ENCODE measurements around the gene CETP. TPM values are rescaled to one million over a fixed set of nuclear protein-coding genes. Genes with fewer than 3 reads are reported as not detected.
"Not testable (repeated sequence)": the region's sequence is repeated elsewhere in the genome, so short reads cannot be mapped to it uniquely, and the experiment has no call there.

The CETP gene
- total RNA-seq, 3 donors from 2014 or later (not counting 1 experiment from before 2014, with no cell fraction given): 0.14 TPM; not detected in 2

GRCh38 chr16:56933828-56934598 lies 27.7 kb upstream of the CETP start:
- peak overlapping the region; percentile 97 to 98 for H3K27ac Mint-ChIP-seq
- no peak for ATAC-seq
- H3K9me3 ChIP-seq (ENCODE audit: control insufficient read depth, insufficient read depth, low read length): no peaks in the 10 kb centered on the region
- H3K36me3 Mint-ChIP-seq: peaks cover 14% of the 10 kb centered on the region
- H3K27ac ChIP-seq (ENCODE audit: low read length): peak overlapping the region; percentile 90
- intact Hi-C loops (cut with micrococcal nuclease): loop anchor here (1.0 to 2.0 kb wide), 2 partner anchors 67 to 365 kb away; no protein-coding TSS in a partner anchor
- peaks cover 48 to 61% of the 10 kb centered on the region in 2 donors for H3K4me1 Mint-ChIP-seq
- 53% methylated on average over 2 of the region's 8 CpGs for WGBS (ENCODE audit: insufficient coverage)
- H3K9me3 Mint-ChIP-seq: no peaks in the 10 kb centered on the region
- H3K36me3 ChIP-seq (ENCODE audit: control insufficient read depth, insufficient read depth, low read length): peaks cover 39% of the 10 kb centered on the region
- peaks cover 25% of the 10 kb centered on the region for H3K4me1 ChIP-seq (ENCODE audit: control insufficient read depth, insufficient read depth, low read length)
- no peaks in the 10 kb centered on the region for H3K27me3 Mint-ChIP-seq (ENCODE audit: low read depth in 2 of 2)
- peak overlapping the region; percentile 98 for H3K4me3 Mint-ChIP-seq
- no peak for DNase-seq
- H3K4me3 ChIP-seq (ENCODE audit: low read length): peak overlapping the region; percentile 89
- TF ChIP-seq CTCF (IDR thresholded peaks at IDR 0.05): no peak
- H3K27me3 ChIP-seq (ENCODE audit: control insufficient read depth, insufficient read depth, low read length): no peaks in the 10 kb centered on the region

- Histone ChIP-seq H3K36me3 (ENCODE audit: control insufficient read depth, insufficient read depth, low read length) (peaks cover 45% of the 10 kb centered on the region), H3K4me3 (ENCODE audit: low read length) (peak overlapping the region; percentile 89), H3K27ac (ENCODE audit: low read length) (peak overlapping the region; percentile 90), H3K4me1 (ENCODE audit: control insufficient read depth, insufficient read depth, low read length) (peaks cover 25% of the 10 kb centered on the region)
- intact Hi-C loops (cut with micrococcal nuclease); DNase-seq; H3K9me3 Mint-ChIP-seq; H3K27me3 Mint-ChIP-seq (ENCODE audit: low read depth in 2 of 2); ATAC-seq; H3K9me3 ChIP-seq (ENCODE audit: control insufficient read depth, insufficient read depth, low read length); H3K27me3 ChIP-seq (ENCODE audit: control insufficient read depth, insufficient read depth, low read length): not testable (repeated sequence)
- peaks cover 52 to 66% of the 10 kb centered on the region in 2 donors for H3K4me1 Mint-ChIP-seq
- WGBS (ENCODE audit: insufficient coverage): 70% methylated on average over 7 of the region's 8 CpGs
- peak overlapping the region; percentile 98 for H3K4me3 Mint-ChIP-seq
- H3K36me3 Mint-ChIP-seq: peaks cover 14% of the 10 kb centered on the region
- H3K27ac Mint-ChIP-seq: peak overlapping the region; percentile 97 to 98
Measured at GRCh38 chr16:56934599-56935145, 27.1 kb upstream of the CETP start.

- Mint-ChIP-seq H3K4me1 (peaks cover 52 to 66% of the 10 kb centered on the region in 2 donors), H3K27me3 (ENCODE audit: low read depth in 2 of 2) (no peaks in the 10 kb centered on the region), H3K36me3 (peaks cover 14% of the 10 kb centered on the region), H3K4me3 (peak overlapping the region; percentile 42), H3K9me3 (no peaks in the 10 kb centered on the region), H3K27ac (peak overlapping the region; percentile 75 to 98)
- ATAC-seq (no peak), DNase-seq (no peak)
- Histone ChIP-seq H3K27me3 (ENCODE audit: control insufficient read depth, insufficient read depth, low read length) (no peaks in the 10 kb centered on the region), H3K27ac (ENCODE audit: low read length) (peak overlapping the region; percentile 16), H3K4me1 (ENCODE audit: control insufficient read depth, insufficient read depth, low read length) (peaks cover 25% of the 10 kb centered on the region), H3K4me3 (ENCODE audit: low read length) (no peak overlapping the region), H3K9me3 (ENCODE audit: control insufficient read depth, insufficient read depth, low read length) (no peaks in the 10 kb centered on the region), H3K36me3 (ENCODE audit: control insufficient read depth, insufficient read depth, low read length) (peaks cover 51% of the 10 kb centered on the region)
- WGBS (ENCODE audit: insufficient coverage): 72% methylated on average over 4 of the region's 5 CpGs
- no peak for TF ChIP-seq CTCF (IDR thresholded peaks at IDR 0.05)
- intact Hi-C loops (cut with micrococcal nuclease): no loop called here
Measured at GRCh38 chr16:56935201-56935600, 26.5 kb upstream of the CETP start.

- peaks cover 52 to 60% of the 10 kb centered on the region in 2 donors for H3K4me1 Mint-ChIP-seq
- Histone ChIP-seq H3K27me3 (ENCODE audit: control insufficient read depth, insufficient read depth, low read length) (no peaks in the 10 kb centered on the region), H3K9me3 (ENCODE audit: control insufficient read depth, insufficient read depth, low read length) (no peaks in the 10 kb centered on the region), H3K36me3 (ENCODE audit: control insufficient read depth, insufficient read depth, low read length) (peaks cover 62% of the 10 kb centered on the region), H3K27ac (ENCODE audit: low read length) (no peak overlapping the region), H3K4me1 (ENCODE audit: control insufficient read depth, insufficient read depth, low read length) (peaks cover 15% of the 10 kb centered on the region), H3K4me3 (ENCODE audit: low read length) (no peak overlapping the region)
- no peak overlapping the region for H3K4me3 Mint-ChIP-seq
- peaks cover 14% of the 10 kb centered on the region for H3K36me3 Mint-ChIP-seq
- intact Hi-C loops (cut with micrococcal nuclease): no loop called here
- ATAC-seq (no peak), DNase-seq (no peak)
- WGBS (ENCODE audit: insufficient coverage): 94% methylated on average over 4 of the region's 5 CpGs
- H3K27ac Mint-ChIP-seq: peak overlapping the region in 1 of 2 donors; percentile 75
- no peaks in the 10 kb centered on the region for H3K27me3 Mint-ChIP-seq (ENCODE audit: low read depth in 2 of 2)
- no peaks in the 10 kb centered on the region for H3K9me3 Mint-ChIP-seq
- TF ChIP-seq CTCF (IDR thresholded peaks at IDR 0.05): no peak
Measured at GRCh38 chr16:56936491-56936890, 25.3 kb upstream of the CETP start.
